Ishikawa (cell line): ENCODE results near the gene DOK4.

Experiments
- CEBPB ChIP-seq: IDR thresholded peaks from 2 replicates; pipeline ENCODE4 v1.6.1; 2012
- CREB1 ChIP-seq: IDR thresholded peaks from 2 replicates; pipeline ENCODE4 v1.6.1; 2012; ENCODE audit warnings: low read depth
- EGR1 ChIP-seq: IDR thresholded peaks from 2 replicates; pipeline ENCODE4 v1.6.1; 2012
- EP300 ChIP-seq: IDR thresholded peaks from 2 replicates; pipeline ENCODE4 v1.6.1; 2012; ENCODE audit warnings: borderline replicate concordance
- FOXM1 ChIP-seq: IDR thresholded peaks from 2 replicates; pipeline ENCODE4 v1.6.1; 2012; ENCODE audit warnings: low read depth, borderline replicate concordance
- MAX ChIP-seq: IDR thresholded peaks from 2 replicates; pipeline ENCODE4 v1.6.1; 2012
- NFIC ChIP-seq: IDR thresholded peaks from 2 replicates; pipeline ENCODE4 v1.6.1; 2012
- RAD21 ChIP-seq: IDR thresholded peaks from 2 replicates; pipeline ENCODE4 v1.6.1; 2012; ENCODE audit warnings: low read depth
- REST ChIP-seq: IDR thresholded peaks from 2 replicates; pipeline ENCODE4 v1.6.1; 2012; ENCODE audit warnings: low read depth, mild to moderate bottlenecking
- TEAD4 ChIP-seq: IDR thresholded peaks from 2 replicates; pipeline ENCODE4 v1.6.1; 2012
- USF1 ChIP-seq: IDR thresholded peaks from 2 replicates; pipeline ENCODE4 v1.6.1; 2012
- YY1 ChIP-seq: IDR thresholded peaks from 2 replicates; pipeline ENCODE4 v1.6.1; 2012; ENCODE audit warnings: low read depth
- ZBTB7A ChIP-seq: IDR thresholded peaks from 2 replicates; pipeline ENCODE4 v1.6.1; 2012; ENCODE audit warnings: low read depth

DNA sequence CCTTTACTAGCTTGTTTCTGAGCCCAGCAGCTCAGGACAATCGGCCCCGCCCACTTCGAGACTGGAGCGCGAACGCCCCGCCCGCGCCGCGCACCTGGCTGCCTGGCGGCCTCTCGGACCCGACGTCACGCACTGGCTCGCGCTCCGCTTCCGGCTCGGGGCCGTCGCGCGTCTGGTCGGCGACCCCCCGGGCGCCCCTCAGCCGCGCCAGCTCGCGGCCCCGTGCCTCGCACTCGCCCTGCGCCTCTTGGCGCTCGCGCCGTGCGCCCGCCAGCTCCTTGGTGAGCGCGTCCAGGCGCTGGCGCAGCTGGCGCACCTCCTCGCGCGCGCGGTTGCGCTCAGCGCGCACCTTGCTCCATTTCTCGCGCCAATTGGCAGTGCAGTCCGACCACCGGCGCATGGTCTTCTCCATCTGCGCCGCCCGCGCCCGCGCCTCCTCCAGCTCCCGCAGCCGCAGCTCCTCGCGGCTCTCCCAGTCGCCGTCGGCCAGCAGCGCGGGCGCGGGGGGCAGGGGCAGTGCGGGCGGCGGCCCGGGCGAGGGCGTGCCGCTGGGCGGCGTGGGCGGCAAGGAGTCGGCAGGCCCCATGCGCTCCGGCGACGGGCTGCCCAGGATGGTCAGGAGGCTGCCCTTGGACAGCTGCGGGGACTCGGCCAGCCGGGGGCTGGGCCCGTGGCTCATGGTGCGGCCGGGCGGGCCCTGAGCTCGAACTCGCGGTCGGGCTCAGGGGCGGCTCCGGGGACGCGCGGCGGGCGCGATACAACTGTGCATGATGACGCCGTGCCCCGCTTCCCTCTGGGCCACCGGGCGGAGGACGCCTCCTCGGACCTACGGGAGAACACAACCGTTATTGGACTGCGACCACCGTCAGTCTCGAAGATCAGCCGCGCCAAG is 42.5 kb upstream of the DOK4 start:
- TF ChIP-seq MAX = peak; percentile 74; the same call in 1 of the 2 replicates
- TF ChIP-seq EP300 = no peak
- no peak for TF ChIP-seq REST
- no peak for TF ChIP-seq ZBTB7A
- TF ChIP-seq USF1 = no peak
- TF ChIP-seq NFIC = no peak
- TF ChIP-seq EGR1 = peak; percentile 89
- no peak for TF ChIP-seq FOXM1
- no peak for TF ChIP-seq RAD21
- TF ChIP-seq TEAD4 = no peak
- no peak for TF ChIP-seq CREB1
- no peak; the same call in 1 of the 2 replicates for TF ChIP-seq YY1
- no peak for TF ChIP-seq CEBPB
